ENCODE results near the gene TCEA3. TPM values are rescaled to one million over a fixed set of nuclear protein-coding genes. Genes with fewer than 3 reads are reported as not detected.

TCEA3 gene
- total RNA-seq, 1 donor from 2014 or later = 16.9 TPM

Other genes starting within 250 kb of the TCEA3 start
- gene HTR1D, start 207.2 kb downstream of the TCEA3 start, total RNA-seq = 2.1 to 3.7 TPM (median 2.3 TPM) in 3 replicates
- gene HNRNPR, start 80.5 kb downstream of the TCEA3 start, total RNA-seq = 91.0 to 151 TPM (median 91.3 TPM) in 3 replicates
- 17.0 to 18.6 TPM (median 17.4 TPM) in 3 replicates for gene ZNF436, start 54.9 kb downstream of the TCEA3 start, total RNA-seq
- 21.9 to 30.8 TPM (median 27.6 TPM) in 3 replicates for gene ASAP3, start 59.4 kb upstream of the TCEA3 start, total RNA-seq
- 0.72 to 4.3 TPM (median 0.87 TPM) in 3 replicates for gene E2F2, start 106.5 kb upstream of the TCEA3 start, total RNA-seq
- 81.8 to 330 TPM (median 83.5 TPM) in 3 replicates for gene ID3, start 134.8 kb upstream of the TCEA3 start, total RNA-seq